ENCODE results near the gene SDK1. TPM values are rescaled to one million over a fixed set of nuclear protein-coding genes. Genes with fewer than 3 reads are reported as not detected.

SDK1 gene
- total and polyA plus RNA-seq, 2 experiments from 2014 or later, result 2.1 to 10.0 TPM

- TF ChIP-seq NANOG (IDR thresholded peaks at IDR 0.05; ENCODE audit: borderline replicate concordance) (no peak), EZH2phosphoT487 (IDR thresholded peaks at IDR 0.05; ENCODE audit: unreplicated experiment) (no peak), POLR2AphosphoS5 (IDR thresholded peaks at IDR 0.05; ENCODE audit: low read depth) (no peak), ZNF114 (CRISPR knock-in tag; IDR thresholded peaks at IDR 0.05) (no peak), ETS1 (IDR thresholded peaks at IDR 0.05) (no peak), CREB1 (CRISPR knock-in tag; IDR thresholded peaks at IDR 0.05; ENCODE audit: low read depth) (no peak)
- TF ChIP-seq, protein P1, sequence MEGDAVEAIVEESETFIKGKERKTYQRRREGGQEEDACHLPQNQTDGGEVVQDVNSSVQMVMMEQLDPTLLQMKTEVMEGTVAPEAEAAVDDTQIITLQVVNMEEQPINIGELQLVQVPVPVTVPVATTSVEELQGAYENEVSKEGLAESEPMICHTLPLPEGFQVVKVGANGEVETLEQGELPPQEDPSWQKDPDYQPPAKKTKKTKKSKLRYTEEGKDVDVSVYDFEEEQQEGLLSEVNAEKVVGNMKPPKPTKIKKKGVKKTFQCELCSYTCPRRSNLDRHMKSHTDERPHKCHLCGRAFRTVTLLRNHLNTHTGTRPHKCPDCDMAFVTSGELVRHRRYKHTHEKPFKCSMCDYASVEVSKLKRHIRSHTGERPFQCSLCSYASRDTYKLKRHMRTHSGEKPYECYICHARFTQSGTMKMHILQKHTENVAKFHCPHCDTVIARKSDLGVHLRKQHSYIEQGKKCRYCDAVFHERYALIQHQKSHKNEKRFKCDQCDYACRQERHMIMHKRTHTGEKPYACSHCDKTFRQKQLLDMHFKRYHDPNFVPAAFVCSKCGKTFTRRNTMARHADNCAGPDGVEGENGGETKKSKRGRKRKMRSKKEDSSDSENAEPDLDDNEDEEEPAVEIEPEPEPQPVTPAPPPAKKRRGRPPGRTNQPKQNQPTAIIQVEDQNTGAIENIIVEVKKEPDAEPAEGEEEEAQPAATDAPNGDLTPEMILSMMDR (conservative IDR thresholded peaks at IDR 0.05; ENCODE audit: low read depth in 2 of 2), result no peak
- TF ChIP-seq, protein P2, sequence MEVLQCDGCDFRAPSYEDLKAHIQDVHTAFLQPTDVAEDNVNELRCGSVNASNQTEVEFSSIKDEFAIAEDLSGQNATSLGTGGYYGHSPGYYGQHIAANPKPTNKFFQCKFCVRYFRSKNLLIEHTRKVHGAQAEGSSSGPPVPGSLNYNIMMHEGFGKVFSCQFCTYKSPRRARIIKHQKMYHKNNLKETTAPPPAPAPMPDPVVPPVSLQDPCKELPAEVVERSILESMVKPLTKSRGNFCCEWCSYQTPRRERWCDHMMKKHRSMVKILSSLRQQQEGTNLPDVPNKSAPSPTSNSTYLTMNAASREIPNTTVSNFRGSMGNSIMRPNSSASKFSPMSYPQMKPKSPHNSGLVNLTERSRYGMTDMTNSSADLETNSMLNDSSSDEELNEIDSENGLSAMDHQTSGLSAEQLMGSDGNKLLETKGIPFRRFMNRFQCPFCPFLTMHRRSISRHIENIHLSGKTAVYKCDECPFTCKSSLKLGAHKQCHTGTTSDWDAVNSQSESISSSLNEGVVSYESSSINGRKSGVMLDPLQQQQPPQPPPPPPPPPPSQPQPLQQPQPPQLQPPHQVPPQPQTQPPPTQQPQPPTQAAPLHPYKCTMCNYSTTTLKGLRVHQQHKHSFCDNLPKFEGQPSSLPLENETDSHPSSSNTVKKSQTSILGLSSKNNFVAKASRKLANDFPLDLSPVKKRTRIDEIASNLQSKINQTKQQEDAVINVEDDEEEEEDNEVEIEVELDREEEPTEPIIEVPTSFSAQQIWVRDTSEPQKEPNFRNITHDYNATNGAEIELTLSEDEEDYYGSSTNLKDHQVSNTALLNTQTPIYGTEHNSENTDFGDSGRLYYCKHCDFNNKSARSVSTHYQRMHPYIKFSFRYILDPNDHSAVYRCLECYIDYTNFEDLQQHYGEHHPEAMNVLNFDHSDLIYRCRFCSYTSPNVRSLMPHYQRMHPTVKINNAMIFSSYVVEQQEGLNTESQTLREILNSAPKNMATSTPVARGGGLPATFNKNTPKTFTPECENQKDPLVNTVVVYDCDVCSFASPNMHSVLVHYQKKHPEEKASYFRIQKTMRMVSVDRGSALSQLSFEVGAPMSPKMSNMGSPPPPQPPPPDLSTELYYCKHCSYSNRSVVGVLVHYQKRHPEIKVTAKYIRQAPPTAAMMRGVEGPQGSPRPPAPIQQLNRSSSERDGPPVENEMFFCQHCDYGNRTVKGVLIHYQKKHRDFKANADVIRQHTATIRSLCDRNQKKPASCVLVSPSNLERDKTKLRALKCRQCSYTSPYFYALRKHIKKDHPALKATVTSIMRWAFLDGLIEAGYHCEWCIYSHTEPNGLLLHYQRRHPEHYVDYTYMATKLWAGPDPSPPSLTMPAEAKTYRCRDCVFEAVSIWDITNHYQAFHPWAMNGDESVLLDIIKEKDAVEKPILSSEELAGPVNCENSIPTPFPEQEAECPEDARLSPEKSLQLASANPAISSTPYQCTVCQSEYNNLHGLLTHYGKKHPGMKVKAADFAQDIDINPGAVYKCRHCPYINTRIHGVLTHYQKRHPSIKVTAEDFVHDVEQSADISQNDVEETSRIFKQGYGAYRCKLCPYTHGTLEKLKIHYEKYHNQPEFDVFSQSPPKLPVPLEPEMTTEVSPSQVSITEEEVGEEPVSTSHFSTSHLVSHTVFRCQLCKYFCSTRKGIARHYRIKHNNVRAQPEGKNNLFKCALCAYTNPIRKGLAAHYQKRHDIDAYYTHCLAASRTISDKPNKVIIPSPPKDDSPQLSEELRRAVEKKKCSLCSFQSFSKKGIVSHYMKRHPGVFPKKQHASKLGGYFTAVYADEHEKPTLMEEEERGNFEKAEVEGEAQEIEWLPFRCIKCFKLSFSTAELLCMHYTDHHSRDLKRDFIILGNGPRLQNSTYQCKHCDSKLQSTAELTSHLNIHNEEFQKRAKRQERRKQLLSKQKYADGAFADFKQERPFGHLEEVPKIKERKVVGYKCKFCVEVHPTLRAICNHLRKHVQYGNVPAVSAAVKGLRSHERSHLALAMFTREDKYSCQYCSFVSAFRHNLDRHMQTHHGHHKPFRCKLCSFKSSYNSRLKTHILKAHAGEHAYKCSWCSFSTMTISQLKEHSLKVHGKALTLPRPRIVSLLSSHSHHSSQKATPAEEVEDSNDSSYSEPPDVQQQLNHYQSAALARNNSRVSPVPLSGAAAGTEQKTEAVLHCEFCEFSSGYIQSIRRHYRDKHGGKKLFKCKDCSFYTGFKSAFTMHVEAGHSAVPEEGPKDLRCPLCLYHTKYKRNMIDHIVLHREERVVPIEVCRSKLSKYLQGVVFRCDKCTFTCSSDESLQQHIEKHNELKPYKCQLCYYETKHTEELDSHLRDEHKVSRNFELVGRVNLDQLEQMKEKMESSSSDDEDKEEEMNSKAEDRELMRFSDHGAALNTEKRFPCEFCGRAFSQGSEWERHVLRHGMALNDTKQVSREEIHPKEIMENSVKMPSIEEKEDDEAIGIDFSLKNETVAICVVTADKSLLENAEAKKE (CRISPR knock-in tag; IDR thresholded peaks at IDR 0.05), result no peak
- ATAC-seq (no peak), DNase-seq (ENCODE audit: low spot score) (no peak)
- H3K4me3 ChIP-seq, result no peak overlapping the region
- no peaks in the 10 kb centered on the region for H3K9me2 ChIP-seq (ENCODE audit: insufficient read depth)
- no peak overlapping the region for H2AFZ ChIP-seq
- H3K27me3 Mint-ChIP-seq (ENCODE audit: insufficient read depth, low read depth, poor library complexity), result no peaks in the 10 kb centered on the region
- no peaks in the 10 kb centered on the region for H3K27me3 ChIP-seq (ENCODE audit: insufficient read depth)
- H3F3A ChIP-seq (replicated peaks; ENCODE audit: low read depth), result no peaks in the 10 kb centered on the region
- H3K4me1 Mint-ChIP-seq, result peaks cover 17% of the 10 kb centered on the region
- H3K36me3 Mint-ChIP-seq (ENCODE audit: low read depth), result peaks cover 22% of the 10 kb centered on the region
- no peak overlapping the region for H3K4me3 Mint-ChIP-seq
- H3K9me3 Mint-ChIP-seq, result peaks cover 17% of the 10 kb centered on the region
- peaks cover 2% of the 10 kb centered on the region; the same call in 1 of the 2 replicates for H3K4me1 ChIP-seq (ENCODE audit: insufficient read depth)
- H4K20me1 ChIP-seq (replicated peaks; ENCODE audit: insufficient read depth), result no peaks in the 10 kb centered on the region
- no peaks in the 10 kb centered on the region for H3K36me3 ChIP-seq (ENCODE audit: insufficient read depth)
- H3K4me2 ChIP-seq, result no peak overlapping the region
- no peak overlapping the region for H3K27ac Mint-ChIP-seq
- no peaks in the 10 kb centered on the region for H3K79me2 ChIP-seq (replicated peaks; ENCODE audit: insufficient read depth)
- H3K27ac ChIP-seq (ENCODE audit: low read depth), result no peak overlapping the region
These were observed 674.3 kb downstream of the SDK1 start for GRCh38 chr7:3975371-3975770.

Data from GM23338 (cell line).